Measurements from ENCODE around the gene GRIP2.
"Not testable (repeated sequence)": the region's sequence is repeated elsewhere in the genome, so short reads cannot be mapped to it uniquely, and the experiment has no call there.

GRIP2 gene

GRCh38 chr3:14519406-14519805 is 20.7 kb downstream of the GRIP2 start:
- no peak for DNase-seq

DNA sequence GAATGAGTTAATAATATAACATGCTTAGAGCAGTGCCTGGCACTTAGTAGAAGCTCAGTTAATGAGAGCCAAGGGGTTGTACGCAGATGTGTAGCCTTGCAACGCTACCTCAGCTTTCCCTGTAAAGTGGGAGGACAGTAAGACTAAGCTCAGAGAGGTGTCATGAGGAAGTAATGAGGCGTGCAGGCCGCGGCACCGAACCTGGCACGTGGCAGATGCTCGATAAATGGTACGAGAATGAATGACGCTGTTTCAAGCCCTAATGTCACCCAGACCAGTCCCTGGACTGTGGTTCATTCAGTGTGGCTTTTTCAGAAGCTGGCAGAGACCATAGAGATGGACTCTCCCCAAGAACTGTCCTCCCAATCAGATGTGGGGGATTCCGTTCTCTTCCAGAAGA is 21.2 kb downstream of the GRIP2 start:
- DNase-seq: no peak

DNA sequence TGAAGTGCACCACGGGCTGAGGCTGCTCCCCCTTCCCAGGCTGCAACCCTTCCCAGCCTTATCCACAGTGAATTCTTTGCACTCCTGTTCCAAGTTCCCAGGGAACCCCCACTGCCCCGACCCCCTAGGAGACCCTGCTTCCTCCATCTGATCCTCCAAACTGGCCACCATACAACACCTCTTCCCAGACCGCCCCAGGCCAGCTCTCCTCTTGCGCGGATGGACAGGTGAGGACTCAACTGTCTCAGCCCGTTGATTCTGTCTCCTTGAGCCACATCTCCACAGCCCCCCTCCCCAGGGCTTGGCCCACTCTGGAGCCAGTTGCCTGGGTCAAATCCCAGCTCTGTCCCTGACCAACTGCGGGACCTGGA is 21.7 kb downstream of the GRIP2 start:
- DNase-seq: no peak

DNA sequence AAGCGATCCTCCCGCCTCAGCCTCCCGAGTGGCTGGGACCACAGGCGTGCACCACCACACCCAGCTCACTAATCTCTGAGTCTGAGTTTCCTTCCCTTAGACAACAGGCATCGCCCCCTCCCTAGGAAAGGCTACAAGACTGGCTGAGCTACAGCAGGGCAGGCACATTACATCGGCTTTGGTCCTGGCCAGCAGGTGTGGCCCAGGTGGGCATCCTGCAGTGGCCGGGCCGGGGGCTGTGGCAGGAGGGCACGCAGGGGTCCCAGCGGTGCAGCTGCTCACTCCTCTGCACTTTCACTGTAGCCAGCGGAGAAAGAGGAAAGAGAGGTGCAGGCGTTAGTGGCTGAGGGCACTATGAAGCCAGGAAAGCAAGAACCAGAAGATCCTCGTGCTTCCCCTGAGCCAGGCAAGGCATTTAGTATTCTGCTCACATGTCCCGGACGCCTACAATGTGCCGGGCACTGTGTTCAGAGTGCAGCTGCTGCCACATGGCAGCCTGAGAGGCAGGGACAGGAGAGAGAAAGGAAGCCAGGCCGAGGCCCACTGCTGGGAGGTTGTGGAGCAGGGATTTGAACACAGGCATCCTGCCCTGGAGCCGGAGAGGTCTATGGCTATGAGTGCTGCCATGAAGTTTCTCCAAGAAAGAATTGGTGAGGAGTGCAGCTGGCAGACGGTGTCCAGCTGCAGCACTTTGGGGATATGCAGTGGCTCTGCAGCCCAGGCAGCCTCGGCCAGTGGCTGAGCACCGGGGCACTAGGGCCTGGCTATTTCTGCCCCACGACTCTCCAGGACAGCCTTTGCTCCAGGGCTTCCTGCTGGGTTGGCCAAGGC is 22.3 kb downstream of the GRIP2 start:
- DNase-seq: no peak

DNA sequence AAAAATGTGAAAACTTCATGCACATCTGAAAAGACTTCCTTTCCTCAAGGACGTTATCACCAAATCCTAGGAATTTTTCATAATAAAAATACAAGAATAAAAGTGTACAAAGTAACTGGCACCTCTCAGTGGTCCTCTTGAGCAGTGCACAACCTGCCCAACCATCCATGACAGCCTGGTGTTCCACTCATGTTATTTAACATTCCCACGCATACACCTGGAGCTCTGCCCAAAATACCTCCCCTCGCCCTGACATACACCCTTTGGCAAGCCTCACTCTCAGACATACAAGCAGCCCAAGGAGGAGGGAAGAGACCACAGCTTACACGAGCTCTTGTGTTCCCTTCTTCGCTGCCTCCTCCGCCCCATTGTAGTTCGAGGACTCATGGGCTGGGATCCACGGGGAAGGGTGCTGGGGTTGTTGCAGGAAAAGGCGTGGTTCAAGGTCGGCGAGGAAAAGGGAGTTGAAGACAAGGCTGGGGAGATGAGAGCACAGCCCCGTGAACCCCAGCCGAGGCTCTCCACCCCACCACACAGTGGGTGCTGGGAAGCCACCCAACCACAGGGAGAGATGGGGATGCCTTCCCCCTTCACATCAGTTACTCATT is 23.3 kb downstream of the GRIP2 start:
- no peak for DNase-seq

DNA sequence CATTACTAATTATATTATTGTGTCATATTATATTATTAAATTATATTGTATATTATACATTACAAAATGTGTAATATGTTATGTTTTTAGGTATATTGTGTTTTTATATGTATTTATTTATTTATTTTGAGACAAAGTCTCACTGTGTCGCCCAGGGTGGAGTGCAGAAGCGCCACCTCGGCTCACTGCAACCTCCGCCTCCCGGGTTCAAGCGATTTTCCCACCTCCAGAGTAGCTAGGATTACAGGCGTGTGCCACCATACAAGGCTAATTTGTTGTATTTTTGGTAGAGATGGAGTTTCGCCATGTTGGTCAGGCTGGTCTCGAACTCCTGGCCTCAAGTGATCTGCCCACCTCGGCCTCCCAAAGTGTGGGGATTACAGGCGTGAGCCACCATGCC is 24.6 kb downstream of the GRIP2 start:
- not testable (repeated sequence) for DNase-seq

- no peak for DNase-seq
Measured at GRCh38 chr3:14514323-14514720, 25.8 kb downstream of the GRIP2 start.

DNA sequence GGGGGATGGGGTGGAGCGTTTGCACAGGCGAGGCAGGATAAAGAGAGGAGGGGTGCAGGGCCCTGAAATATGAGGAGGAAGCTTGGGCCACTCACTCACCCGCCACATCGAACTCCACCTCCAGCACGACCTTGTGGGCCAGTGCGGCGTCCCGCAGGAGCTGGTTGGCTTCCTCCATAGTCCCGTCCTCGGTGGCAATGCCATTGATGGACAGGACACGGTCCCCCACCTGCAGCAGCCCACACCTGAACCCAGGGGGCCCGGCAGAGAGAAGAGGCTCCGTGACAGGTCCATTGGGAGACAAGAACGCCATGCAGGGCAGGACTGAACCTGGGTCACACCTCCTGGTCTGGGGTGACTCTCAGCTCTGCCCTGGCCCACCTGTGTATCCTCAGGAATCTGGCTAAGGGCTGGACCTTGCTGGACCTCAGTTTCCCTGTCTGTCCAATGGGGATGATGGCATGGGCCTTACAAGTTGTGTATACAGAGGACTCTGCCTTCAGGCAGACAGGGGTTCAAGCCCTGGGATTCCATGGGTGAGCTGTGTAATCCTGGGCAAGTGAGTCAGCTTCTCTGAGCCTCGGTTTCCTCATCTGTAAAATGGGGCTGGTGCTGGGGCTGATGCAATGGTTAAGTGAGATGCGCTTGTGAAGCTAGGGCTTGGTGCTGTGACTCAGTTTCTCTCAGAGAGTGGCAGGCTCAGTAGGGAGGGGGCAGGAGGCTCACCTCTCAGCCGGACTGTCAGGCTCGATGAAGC is 26.4 kb downstream of the GRIP2 start:
- no peak for DNase-seq

GRCh38 chr3:14512942-14513327 is 27.2 kb downstream of the GRIP2 start:
- no peak for DNase-seq

GRCh38 chr3:14512281-14512941 is 27.7 kb downstream of the GRIP2 start:
- DNase-seq: no peak

DNA sequence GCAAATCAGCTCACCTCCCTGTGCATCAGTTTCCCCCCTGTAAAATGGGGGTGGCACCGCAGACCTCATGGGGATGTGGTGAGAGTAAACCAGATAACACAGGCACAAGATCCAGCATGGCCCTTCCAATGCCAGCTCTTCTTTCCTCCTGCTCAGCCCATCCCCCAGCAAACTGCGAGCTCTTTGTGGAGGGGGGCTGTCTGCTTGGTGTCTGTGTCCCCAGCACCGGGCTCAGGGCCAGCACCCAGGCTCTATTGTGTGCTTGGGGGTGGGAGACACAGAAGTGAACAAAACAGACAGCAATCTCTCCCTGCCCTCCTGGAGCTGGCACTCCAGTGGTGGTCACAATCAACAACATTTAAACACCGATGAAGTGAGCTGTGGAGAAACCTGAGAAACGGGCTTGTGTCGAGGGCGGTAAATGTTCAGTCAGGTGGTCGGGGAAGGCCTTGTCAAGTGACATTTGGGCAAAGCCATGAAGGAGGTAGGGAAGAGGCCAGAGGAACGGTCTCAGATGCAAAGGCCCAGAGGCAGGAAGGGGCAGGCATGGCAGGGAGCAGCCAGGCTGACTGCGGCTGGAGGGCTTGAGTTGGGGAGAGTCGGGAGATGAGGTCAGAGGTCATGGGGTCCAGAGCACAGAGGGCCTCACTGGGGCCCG is 28.4 kb downstream of the GRIP2 start:
- DNase-seq: no peak

GRCh38 chr3:14510838-14511622 is 29.1 kb downstream of the GRIP2 start:
- DNase-seq: no peak

GRCh38 chr3:14509796-14510100 is 30.4 kb downstream of the GRIP2 start:
- DNase-seq: no peak

- DNase-seq: no peak
Measured at GRCh38 chr3:14508966-14509795, 31.0 kb downstream of the GRIP2 start.

- no peak for DNase-seq
Measured at GRCh38 chr3:14508505-14508819, 31.7 kb downstream of the GRIP2 start.

- no peak for DNase-seq
Measured at GRCh38 chr3:14507757-14508504, 32.2 kb downstream of the GRIP2 start.

- DNase-seq: no peak
Measured at GRCh38 chr3:14507305-14507741, 32.8 kb downstream of the GRIP2 start.

GRCh38 chr3:14506626-14507304 is 33.4 kb downstream of the GRIP2 start:
- no peak for DNase-seq

- no peak for DNase-seq
Measured at GRCh38 chr3:14505803-14506500, 34.2 kb downstream of the GRIP2 start.

Data from DMS 273 treated with DMSO at 0.1 percent for 48 hours (cell line).